Suprapubic skin (tissue), 4 donors: ENCODE results near the gene LRRC4C.

Experiments used
- EP300 ChIP-seq: sonication (generic); formaldehyde crosslinking; IDR thresholded peaks from one replicate; pipeline ENCODE4 v1.6.1; 2017; ENCODE audit warnings: antibody characterized with exemption
- POLR2A ChIP-seq, 2 donors: fragments of 450-650 bp; IDR thresholded peaks; one replicate each; pipeline ENCODE4 v1.6.1; 2017; ENCODE audit warnings: antibody characterized with exemption in 2 of 2, mild to moderate bottlenecking in 2 of 2, moderate library complexity in 2 of 2
- POLR2AphosphoS5 ChIP-seq, 3 donors: sonication (generic); formaldehyde crosslinking; IDR thresholded peaks; one replicate each; pipeline ENCODE4 v1.6.1; 2017; ENCODE audit warnings: antibody characterized with exemption in 3 of 3
- TF ChIP-seq, protein P1 (sequence below), 2 donors: fragments of 200-600 bp in 1 of 2; fragments of 450-650 bp in 1 of 2; sonication (generic) in 1 of 2; IDR thresholded peaks; one replicate each; pipeline ENCODE4 v1.5.1; 2016 to 2019; ENCODE audit warnings: antibody characterized with exemption in 2 of 2, mild to moderate bottlenecking in 1 of 2, moderate library complexity in 1 of 2

- TF ChIP-seq, protein P1, sequence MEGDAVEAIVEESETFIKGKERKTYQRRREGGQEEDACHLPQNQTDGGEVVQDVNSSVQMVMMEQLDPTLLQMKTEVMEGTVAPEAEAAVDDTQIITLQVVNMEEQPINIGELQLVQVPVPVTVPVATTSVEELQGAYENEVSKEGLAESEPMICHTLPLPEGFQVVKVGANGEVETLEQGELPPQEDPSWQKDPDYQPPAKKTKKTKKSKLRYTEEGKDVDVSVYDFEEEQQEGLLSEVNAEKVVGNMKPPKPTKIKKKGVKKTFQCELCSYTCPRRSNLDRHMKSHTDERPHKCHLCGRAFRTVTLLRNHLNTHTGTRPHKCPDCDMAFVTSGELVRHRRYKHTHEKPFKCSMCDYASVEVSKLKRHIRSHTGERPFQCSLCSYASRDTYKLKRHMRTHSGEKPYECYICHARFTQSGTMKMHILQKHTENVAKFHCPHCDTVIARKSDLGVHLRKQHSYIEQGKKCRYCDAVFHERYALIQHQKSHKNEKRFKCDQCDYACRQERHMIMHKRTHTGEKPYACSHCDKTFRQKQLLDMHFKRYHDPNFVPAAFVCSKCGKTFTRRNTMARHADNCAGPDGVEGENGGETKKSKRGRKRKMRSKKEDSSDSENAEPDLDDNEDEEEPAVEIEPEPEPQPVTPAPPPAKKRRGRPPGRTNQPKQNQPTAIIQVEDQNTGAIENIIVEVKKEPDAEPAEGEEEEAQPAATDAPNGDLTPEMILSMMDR (IDR thresholded peaks at IDR 0.05) = no peak
- TF ChIP-seq POLR2A (IDR thresholded peaks at IDR 0.05) = no peak
- no peak for TF ChIP-seq POLR2AphosphoS5 (IDR thresholded peaks at IDR 0.05)
- TF ChIP-seq EP300 = no peak
Observed at GRCh38 chr11:41494716-41495115, 35.3 kb upstream of the LRRC4C start.
